Measurements from ENCODE around the gene ISYNA1.

The ISYNA1 gene

DNA sequence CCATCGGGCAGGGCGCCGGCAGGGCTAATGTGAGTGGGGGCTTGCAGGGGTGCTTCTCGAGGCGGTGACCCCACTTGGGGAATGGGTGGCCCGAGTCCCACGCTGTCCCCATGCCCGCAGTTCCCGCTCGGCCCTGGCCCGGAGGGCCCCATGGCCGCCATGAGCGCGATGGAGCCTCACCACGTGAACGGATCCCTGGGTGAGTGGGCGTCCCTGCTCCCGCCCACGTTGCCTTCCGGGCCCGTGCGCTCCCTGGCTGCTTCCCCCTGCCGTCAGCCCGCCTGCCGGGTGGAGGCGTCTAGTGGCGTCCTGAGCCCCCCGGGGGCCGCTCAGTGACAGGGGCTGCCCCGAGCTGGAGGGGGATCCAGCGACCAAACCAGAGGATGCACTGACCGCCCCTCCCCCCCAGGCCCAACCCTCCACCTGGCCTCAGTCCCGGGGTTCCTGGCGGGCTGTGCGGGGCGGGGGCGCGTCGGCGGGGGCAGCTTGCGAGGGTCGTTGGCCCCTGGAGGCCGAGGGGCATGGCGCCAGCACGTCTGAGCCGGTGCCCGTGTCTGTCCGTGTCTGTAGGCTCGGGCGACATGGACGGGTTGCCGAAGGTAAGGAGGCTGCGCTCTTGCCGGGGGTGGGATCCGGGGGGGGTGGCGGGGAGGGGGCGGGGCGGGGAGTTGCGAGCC lies 4.8 kb downstream of the ISYNA1 start:
- FAIRE-seq: peak; percentile 86

DNA sequence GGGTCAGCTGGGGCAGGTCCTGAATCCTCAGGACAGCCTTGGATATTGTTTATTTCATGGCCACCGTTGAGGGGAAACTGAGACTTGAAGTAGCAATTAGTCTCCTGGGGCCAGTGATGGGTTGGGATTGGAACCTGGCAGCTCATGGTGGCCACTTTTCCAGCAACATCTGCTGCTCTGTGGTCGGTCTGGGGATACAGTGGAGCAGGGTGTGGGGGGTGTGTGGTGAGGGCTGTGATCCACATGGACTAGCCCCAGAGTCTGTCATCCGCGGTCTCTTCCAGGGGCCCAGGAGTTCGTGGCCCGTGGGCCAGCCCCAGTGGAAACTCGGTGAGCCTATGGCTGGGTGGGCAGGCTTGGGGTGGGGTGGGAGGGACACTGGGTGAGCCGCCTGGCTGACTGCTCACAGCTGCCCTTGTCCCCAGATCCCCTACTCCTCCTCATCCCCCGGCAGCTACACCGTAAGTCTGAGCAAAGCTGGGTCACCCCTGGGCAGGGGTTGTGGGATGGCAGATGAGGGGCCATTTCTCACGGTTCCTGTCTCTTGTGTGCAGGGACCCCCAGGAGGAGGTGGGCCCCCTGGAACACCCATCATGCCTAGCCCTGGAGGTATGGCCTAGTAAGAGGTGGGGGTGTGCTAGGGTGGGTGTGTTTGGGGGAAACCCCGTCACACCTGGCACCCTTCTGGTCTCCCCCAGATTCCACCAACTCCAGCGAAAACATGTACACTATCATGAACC lies 5.5 kb downstream of the ISYNA1 start:
- DNase-seq (ENCODE audit: insufficient read length, low spot score) (no peak), FAIRE-seq (no peak)

More for the DNA sequence above, 4.8 kb downstream of the ISYNA1 start:
- no peak for DNase-seq (ENCODE audit: insufficient read length, low spot score)

DNA sequence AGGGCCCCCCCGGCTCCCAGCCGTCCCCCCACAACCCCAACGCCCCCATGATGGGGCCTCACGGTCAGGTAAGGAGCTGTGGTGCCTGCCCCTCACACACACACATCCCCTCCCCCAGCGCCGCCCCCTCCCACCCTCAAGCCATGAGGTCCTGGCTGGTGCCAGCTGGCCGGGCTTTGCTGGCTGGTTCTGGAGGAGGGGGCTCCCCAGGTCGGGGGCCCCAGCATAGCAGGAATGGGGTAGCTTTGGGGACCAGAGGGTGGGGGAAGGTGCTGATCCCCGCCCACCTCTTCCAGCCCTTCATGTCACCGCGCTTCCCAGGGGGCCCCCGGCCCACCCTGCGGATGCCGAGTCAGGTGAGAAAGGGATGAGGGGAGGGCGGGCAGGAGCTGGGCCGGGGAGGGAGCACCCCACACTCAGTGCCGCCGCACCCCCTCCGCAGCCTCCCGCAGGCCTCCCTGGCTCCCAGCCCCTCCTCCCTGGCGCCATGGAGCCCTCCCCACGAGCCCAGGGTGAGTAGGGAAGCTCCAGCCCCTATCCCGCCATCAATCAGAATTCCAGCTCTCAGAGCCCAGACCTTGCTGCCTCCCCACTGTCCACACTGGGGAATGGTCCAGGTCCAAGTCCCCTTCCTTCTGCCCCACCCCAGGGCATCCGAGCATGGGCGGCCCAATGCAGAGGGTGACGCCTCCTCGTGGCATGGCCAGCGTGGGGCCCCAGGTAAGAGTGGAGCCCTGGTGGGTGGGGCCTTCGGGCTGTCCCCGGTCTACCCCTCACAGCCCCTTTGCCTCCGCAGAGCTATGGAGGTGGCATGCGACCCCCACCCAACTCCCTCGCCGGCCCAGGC lies 6.4 kb downstream of the ISYNA1 start:
- FAIRE-seq: no peak
- no peak for DNase-seq (ENCODE audit: insufficient read length, low spot score)

DNA sequence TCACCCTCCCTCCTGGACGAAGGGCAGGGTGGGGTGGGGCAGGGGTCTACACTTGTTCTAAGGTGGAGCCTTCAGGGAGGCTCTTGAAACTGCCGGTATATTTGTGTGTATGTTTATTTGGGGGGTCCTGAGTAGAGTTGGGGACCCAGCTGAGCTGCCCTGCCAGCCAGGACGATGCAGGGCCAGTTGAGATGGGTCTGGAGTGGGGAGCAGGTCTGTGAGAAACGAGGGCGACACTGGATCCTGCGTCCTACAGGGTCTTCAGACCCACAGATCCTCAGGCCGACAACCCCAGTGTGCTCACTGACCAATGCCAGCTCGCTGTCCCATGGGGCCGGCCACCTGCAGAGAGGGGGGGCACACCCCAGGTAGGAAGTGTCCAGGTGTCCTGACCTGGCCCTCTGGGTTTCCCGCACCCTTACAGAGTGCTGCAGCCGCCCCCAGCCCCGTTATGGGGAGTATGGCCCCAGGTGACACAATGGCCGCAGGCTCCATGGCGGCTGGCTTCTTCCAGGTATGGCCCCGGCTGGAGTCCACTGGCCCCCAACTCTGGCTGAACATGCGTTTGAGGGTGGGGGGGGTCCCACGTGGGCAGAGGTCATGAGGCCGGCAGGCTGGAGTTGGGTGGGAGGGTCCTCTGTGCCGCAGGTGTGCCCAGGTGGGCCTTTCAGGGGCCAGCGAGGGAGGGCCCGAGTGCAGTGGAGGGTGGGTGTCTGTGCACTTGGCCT lies 7.4 kb downstream of the ISYNA1 start:
- DNase-seq (ENCODE audit: insufficient read length, low spot score) (no peak), FAIRE-seq (no peak)

DNA sequence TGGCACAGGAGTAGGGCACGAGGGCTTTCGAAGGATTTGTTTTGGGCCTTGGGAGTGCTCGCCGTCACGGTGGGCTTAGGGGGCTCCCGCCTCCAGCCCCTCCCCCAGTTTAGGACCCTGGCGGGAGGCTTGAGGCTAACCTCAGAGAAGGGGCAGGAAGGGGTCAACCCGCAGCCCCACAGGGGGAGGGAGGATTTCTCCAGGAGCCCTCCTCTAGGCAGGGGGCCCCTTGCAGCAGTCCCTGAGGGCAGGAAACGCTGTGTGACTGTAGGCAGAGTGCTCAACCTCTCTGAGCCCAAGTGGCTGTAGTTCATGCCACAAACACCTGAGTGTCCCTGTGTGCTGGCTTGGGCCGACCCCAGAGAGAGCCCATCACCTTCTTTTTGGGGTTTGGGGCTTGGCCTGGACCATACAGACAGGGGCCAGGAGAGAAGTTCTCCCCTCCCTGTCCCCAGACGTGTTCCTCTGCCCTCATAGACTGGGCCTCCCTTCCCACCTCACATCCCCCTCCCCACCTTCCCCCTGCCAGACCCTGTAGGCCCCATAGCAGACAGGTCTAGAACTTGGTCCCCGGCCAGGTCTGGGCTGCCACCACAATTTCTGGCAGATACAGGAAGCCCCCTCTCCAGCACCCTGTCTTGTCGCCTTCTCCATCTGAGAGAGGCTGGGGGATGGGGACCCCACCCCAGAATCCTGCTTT lies 8.1 kb downstream of the ISYNA1 start:
- DNase-seq (ENCODE audit: insufficient read length, low spot score) (no peak), FAIRE-seq (peak; percentile 56)

DNA sequence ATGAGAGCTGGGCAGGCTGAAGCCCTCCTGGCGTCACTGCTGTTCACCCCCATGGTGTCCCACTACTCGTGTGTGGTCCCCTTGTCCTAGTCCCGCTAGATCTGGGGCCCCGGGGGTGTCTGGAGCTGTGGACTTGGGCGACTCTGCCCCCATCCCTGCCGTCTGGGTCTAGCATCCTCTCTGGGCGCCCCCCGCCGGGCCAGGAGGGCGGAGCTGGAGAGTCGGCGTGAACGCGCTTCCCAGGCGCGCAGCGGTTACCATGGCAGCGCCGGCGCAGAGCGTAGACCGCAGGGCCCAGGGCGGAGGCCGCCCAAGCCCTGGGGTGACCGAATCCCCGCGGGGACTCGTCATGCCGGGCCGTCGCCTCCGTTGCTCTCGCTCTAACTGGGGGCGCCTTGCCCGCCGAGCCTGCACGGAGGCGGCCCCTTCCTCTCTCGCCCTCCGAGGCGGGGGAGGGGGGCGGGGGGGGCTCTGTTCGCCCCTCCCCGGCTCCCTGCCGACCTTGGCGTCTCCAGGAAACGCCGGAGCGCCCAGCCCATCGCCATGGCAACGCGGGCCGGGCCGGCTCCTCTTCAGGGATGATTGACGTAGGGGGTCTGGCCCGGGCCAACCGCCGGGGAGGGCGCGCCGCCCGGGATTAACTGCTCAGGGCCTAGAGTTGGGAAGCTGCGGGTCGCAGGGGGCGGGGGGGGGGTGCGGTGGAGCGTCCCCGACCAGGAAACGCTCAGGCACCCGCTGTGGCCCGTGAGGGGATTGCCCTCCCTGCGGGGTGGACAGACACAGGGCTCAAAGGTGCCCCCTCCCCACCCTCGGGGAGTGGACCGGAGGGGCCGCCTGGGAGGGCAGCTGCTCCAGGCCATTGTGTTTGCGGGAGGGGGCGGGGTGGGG lies 8.9 kb downstream of the ISYNA1 start:
- FAIRE-seq: peak; percentile 87

DNA sequence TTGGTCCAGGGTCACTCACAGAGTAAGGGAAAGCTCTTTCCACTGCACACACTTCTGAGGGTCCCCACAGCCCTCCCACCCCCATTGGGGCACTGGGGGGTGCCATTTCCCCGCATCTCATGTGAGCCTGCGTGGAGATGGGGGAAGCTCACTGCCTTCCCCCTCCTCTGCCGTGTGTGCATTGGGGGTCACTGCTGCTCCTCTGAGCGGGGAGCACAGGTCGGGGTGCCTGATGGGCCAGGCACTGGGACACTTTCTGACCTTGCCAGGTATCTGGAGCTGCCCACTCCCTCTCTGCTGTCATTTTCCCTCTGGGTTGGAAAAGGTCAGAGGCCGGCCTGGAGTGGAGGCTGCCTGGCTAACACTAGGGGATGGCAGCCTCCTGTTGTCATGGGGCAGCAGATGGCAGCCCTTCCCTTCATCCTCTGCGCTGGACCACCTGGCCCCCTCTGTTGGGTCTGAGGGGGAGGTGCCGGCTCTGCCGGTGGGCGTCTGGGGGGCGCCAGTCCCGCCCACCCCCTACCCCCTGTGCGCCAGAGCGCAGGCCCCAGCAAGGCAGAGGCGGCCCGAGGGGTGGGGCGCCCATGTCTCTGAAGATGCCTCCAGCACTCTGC lies 9.7 kb downstream of the ISYNA1 start:
- no peak for DNase-seq (ENCODE audit: insufficient read length, low spot score)
- FAIRE-seq: no peak

More for the DNA sequence above, 8.9 kb downstream of the ISYNA1 start:
- peak; percentile 93 for DNase-seq (ENCODE audit: insufficient read length, low spot score)

DNA sequence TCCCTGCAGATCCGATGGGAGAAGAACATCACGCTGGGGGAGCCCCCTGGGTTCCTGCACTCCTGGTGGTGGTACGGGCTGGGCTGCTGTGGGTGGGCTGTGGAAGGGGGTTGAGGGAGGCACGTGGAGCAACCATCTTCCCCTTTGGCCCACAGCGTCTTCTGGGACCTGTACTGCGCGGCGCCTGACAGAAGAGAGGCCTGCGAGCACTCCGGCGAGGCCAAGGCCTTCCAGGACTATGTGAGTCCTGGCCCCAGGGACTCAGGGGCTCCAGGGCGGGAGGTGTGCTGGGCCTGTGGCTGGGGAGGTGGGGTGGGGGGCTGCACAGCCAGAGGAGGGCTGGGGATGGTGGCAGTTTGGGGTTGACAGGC lies 10.2 kb downstream of the ISYNA1 start:
- no peak for FAIRE-seq
- DNase-seq (ENCODE audit: insufficient read length, low spot score): no peak

DNA sequence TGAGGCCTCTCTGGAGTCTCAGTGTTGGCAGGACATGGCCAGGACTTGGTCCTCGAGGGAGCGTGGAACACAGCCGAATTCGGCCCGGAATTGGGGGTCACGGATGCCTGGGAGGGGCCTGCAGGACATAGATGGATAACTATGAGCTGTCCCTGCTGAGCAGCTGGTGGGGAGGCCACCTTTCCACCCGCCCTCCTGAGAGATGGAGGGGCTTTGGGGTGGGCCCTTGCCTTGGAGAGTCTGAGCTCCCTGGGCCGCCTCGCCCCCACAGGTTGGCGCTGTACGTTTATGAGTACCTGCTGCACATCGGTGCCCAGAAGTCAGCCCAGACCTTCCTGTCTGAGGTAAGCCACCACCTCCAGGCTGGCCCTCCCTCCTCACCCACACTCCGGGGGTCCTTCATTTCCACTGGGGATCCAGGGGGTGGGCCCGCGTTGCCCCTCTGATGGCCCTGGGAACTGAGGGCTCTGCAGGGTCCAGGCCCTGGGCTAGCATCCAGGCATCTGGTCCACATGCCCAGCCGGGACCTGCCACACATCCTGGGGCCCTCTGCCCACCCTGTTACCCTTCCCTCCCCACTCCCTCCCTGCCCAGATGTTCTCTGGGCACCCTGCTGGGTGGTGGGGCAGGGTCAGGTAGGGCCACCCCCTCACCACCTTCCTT lies 10.7 kb downstream of the ISYNA1 start:
- FAIRE-seq: no peak
- DNase-seq (ENCODE audit: insufficient read length, low spot score): no peak

DNA sequence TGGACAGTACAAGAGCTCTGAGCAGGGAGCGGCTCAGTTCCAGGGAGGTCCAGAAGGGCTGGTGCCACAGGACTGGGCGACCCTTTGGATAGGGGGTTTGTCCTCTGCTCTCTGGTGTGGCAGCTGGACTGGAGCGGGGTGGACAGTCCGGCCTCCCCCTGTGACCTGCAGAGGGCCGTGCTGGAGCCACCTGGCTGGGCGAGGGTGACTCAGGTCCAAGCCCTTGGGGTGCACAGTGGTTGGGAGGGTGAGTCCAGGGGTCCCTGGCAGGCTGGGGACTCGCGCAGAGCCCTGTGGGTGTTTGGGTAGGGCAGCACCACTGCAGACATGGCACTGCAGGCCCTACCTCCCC lies 11.5 kb downstream of the ISYNA1 start:
- no peak for DNase-seq (ENCODE audit: insufficient read length, low spot score)
- no peak for FAIRE-seq

DNA sequence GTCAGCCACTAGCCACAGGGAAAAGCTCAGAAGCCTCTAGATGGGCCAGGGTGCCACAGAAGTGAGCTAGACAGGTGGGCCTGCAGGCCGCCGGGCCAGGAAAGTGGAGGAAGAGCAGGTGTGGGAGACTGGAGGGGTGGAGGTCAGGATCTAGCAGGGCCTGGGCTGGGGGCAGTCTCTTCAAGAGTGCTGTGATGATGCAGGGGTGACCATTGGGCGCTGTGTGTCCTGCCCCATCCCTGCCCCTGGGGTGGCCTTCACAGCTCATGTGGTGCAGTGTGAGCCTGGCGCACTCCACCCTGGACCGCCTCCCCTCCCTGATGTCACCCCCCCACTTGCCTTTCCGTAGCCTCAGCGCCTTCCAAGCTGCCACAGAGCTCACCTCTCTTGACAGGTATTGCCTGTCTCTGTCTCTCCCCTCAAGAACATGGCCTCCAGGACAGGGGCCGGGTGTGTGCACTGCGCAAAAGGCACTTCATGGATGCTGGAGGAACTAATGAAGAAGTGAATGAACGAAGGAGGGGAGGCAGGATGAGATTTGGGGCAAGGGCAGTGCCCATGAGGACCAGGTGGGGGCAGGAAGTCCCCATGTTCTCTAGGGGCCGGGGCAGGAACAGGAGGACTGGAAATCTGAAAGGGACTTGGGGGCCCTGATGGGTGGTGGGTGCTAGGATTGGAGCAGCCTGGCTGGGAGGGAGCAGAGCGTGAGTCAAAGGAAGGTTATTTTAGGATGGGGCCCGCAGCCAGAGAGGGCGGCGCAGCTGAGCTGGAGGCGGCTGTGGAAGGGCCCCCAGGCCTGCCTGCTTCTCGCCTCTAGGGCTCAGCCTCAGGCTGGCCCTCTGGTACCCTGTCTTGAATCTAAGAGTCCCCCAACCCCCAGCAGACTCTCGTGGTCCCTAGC lies 12.2 kb downstream of the ISYNA1 start:
- DNase-seq (ENCODE audit: insufficient read length, low spot score) (no peak), FAIRE-seq (no peak)

DNA sequence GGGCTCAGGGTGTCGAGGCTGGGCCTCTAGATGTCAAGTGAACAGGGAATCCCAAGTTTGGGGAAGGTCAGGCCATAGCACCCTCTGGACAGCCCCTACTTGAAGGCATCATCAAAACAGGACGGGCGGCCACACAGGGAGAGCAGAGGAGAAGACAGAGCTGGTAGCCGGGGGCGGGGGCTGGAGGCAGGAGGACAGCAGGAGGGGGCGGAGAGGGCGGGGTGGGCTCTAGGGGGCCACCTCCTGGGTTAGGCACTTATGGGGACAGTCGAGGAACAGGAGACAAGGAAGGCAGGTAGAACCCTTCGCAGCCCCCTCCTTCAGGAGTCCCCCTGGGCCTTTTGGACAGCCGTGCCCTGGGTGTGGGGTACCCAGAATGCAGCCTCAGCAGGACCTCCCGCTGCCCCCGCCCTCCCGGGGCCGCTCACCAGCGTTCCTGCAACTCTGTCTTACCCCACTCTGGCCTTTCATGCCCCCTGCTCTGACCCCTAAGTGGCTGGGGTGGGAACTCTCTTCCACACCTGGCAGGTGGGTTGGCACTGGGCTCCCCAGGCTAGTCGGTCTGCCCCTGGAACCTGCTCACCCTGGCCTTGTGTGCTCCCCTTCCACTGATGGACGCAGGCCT lies 12.9 kb downstream of the ISYNA1 start:
- FAIRE-seq (no peak), DNase-seq (ENCODE audit: insufficient read length, low spot score) (no peak)

DNA sequence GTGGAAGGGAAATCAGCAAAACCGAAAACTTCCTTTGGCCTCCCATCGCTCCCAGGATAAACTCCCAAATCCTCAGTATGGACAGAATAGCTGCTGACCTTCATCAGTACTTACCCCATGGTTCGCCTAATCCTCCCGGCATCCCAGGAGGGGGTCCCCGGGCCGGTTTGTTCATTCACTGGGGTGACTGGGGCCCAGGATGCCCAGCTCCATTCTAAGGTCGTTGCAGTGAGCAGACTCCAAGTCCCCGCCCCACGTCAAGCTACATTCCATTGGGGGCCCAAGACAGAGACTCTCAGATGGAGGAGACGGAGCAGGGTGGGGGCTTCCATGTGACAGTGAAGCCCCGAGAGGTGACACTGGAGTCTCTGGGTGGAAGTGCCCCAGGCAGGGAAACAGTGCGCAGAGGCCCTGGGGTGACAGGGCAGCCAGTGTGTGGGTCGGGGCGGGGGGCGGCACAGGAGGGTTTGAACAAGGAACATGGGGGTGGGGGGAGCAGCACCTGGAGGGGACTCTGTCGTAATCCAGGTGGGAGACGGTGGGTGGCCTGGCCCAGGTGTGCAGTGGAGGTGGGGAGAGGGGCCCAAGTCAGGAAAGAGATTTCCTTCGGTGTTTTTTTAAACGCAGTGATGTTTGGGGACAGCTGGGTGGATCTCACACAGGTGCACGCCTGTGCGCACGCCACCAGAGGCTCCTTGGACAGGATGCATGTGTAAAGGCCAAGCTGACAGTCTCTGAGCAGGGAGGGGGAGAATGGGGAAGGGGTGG lies 13.6 kb downstream of the ISYNA1 start:
- FAIRE-seq (no peak), DNase-seq (ENCODE audit: insufficient read length, low spot score) (no peak)

DNA sequence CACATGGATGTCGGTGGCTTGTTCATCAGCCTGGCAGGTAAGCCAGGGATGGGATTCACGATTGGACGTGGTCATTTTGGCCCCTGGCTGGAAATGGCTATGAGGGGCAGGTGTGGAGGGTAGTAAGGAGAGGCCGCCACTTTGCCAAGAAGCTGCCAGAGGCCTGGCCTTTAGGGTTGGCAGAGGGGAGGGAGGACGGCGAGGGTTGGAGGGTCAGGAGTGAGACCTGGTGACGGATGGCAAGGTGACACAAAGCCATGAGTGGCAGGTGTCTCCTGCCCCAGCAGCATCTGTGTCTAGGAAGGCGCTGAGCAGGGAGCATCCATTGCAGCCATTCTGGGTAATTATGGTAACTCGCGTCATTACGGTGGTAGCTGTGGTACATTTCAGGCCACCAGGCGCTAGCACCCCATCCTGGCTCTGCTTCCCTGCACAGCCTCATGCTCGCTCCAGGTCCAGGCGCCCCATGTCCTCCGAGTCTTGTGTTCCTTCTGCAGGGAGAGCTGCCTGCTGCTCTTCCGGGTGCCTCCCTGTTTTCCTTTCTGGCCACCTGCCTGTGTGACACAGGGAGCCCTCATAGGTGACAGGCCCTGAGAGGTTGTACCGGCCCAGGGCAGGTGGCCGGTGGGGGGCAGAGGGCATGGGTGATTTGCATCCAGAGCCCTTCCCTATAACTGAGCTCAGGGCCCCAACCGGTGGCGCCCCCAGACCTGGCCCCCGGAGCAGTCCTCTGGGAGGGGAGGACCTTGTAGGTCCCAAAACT lies 14.5 kb downstream of the ISYNA1 start:
- FAIRE-seq (no peak), DNase-seq (ENCODE audit: insufficient read length, low spot score) (no peak)

DNA sequence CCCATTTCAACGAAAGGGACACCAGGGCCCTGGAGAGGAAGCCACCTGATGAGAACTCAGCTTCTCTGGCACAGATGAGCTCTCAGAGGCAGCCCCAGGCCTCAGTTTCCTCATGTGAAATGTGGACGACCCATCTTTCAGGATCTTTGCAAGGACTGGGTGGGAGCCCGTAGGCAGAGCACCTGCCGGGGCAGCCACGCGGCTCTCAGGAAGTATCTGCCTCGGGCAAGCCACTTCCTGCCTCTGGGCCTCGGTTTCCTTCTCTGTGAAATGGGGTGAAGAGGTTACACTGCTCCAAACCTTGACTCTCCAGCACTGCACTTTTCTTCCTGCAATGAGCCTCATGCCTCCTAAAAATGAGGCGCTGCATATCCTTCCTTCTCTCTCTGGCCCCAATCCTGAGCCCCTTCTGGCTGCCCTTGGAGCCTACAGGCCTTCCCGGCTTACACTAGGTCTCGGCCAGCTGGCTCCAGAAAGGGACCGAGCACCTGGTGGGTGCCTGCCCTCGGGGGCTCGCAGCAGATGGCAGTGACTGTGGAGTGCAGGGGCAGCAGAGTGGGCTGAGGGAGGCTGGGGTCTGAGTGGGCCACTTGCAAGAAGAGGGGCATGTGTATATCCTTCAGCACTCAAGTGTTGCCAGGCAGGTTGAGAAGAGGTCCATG lies 15.3 kb downstream of the ISYNA1 start:
- DNase-seq (ENCODE audit: insufficient read length, low spot score): no peak
- no peak for FAIRE-seq

Measured in GM19239 (cell line).